Measurements from ENCODE around the gene MED16.
"Not testable (repeated sequence)": the region's sequence is repeated elsewhere in the genome, so short reads cannot be mapped to it uniquely, and the experiment has no call there.

Gene MED16

GRCh38 chr19:869245-870177 is 23.5 kb downstream of the MED16 start:
- DNase-seq = no peak

GRCh38 chr19:868458-869244 is 24.3 kb downstream of the MED16 start:
- no peak for DNase-seq

- DNase-seq = no peak
These were observed 25.0 kb downstream of the MED16 start for GRCh38 chr19:867855-868457.

GRCh38 chr19:867301-867793 is 25.6 kb downstream of the MED16 start:
- DNase-seq = no peak

- DNase-seq = no peak
These were observed 26.2 kb downstream of the MED16 start for GRCh38 chr19:866769-867300.

- DNase-seq = no peak
These were observed 29.7 kb downstream of the MED16 start for GRCh38 chr19:863315-863620.

- peak; percentile 72 for DNase-seq
These were observed 30.2 kb downstream of the MED16 start for GRCh38 chr19:862581-863314.

- peak; percentile 58 for DNase-seq
These were observed 31.0 kb downstream of the MED16 start for GRCh38 chr19:861756-862580.

- no peak for DNase-seq
These were observed 31.7 kb downstream of the MED16 start for GRCh38 chr19:861141-861755.

- no peak for DNase-seq
These were observed 33.8 kb downstream of the MED16 start, which contains the start of gene CFD for GRCh38 chr19:858868-859843. Gene CFD, plus strand, starts transcription at chr19:859664. Its CDS starts 26 bp downstream, at chr19:859690.

- no peak for DNase-seq
These were observed 34.7 kb downstream of the MED16 start for GRCh38 chr19:858284-858683.

GRCh38 chr19:855566-856120 is 37.3 kb downstream of the MED16 start:
- no peak for DNase-seq

- DNase-seq = no peak
These were observed 37.8 kb downstream of the MED16 start for GRCh38 chr19:855142-855541.

GRCh38 chr19:854549-854948 is 38.4 kb downstream of the MED16 start:
- no peak for DNase-seq

GRCh38 chr19:853614-854220 is 39.3 kb downstream of the MED16 start:
- DNase-seq = not testable (repeated sequence)

GRCh38 chr19:853014-853585 is 39.9 kb downstream of the MED16 start:
- no peak for DNase-seq

GRCh38 chr19:852136-853013 is 40.6 kb downstream of the MED16 start, which contains the start of gene ELANE:
Gene ELANE, plus strand, starts transcription at chr19:852303. Its CDS starts 26 bp downstream, at chr19:852329.
- no peak for DNase-seq
